Upper lobe of right lung (tissue), 1 donor: ENCODE measurements around the gene RSPH1. TPM values are rescaled to one million over a fixed set of nuclear protein-coding genes. Genes with fewer than 3 reads are reported as not detected.
A peak's percentile ranks its signal among the peaks of the same experiment; 100 is the strongest.

ENCODE experiments used
- ATAC-seq: fragments of 200-7000 bp; cut with Tn5 transposase; one replicate; pipeline ENCODE4 v1.9.1; 2020; ENCODE audit warnings: mild to moderate bottlenecking, moderate library complexity
- DNase-seq: peaks from one replicate; pipeline ENCODE4 v3.0.0-alpha.2; 2020
- H3K27ac ChIP-seq: fragments of 200-600 bp; one replicate; pipeline ENCODE4 v1.8.0; 2022
- H3K27me3 ChIP-seq: fragments of 200-600 bp; one replicate; pipeline ENCODE4 v1.8.0; 2022; ENCODE audit warnings: mild to moderate bottlenecking
- H3K36me3 ChIP-seq: fragments of 200-600 bp; one replicate; pipeline ENCODE4 v1.8.0; 2022
- H3K4me1 ChIP-seq: fragments of 200-600 bp; one replicate; pipeline ENCODE4 v1.8.0; 2022
- H3K4me3 ChIP-seq: fragments of 200-600 bp; one replicate; pipeline ENCODE4 v1.8.0; 2022; ENCODE audit warnings: mild to moderate bottlenecking
- H3K9me3 ChIP-seq: fragments of 200-600 bp; one replicate; pipeline ENCODE4 v1.8.0; 2022
- intact Hi-C: fragments of 100-400 bp; cut with DNase I; formaldehyde crosslinking; loops from one replicate; pipeline ENCODE4 v1.11.0; 2022
- total RNA-seq: library from RNA; stranded (reverse); fragmentation: NEBNext Ultra II Directional; extraction: Animal tissue kit (Norgen Biotek cat#: 25700); gene quantifications from one replicate; pipeline ENCODE4 v1.2.1, GENCODE V29; 2021
- TF ChIP-seq, protein P1 (sequence below): fragments of 200-600 bp; IDR thresholded peaks from one replicate; pipeline ENCODE4 v1.8.0; 2022; ENCODE audit warnings: antibody characterized with exemption
- donor health status: DM: no; HTN: yes; CAD: no; lungs with severe emphysema.

RSPH1 gene
- total RNA-seq, 1 donor from 2014 or later, result 0.84 TPM

DNA sequence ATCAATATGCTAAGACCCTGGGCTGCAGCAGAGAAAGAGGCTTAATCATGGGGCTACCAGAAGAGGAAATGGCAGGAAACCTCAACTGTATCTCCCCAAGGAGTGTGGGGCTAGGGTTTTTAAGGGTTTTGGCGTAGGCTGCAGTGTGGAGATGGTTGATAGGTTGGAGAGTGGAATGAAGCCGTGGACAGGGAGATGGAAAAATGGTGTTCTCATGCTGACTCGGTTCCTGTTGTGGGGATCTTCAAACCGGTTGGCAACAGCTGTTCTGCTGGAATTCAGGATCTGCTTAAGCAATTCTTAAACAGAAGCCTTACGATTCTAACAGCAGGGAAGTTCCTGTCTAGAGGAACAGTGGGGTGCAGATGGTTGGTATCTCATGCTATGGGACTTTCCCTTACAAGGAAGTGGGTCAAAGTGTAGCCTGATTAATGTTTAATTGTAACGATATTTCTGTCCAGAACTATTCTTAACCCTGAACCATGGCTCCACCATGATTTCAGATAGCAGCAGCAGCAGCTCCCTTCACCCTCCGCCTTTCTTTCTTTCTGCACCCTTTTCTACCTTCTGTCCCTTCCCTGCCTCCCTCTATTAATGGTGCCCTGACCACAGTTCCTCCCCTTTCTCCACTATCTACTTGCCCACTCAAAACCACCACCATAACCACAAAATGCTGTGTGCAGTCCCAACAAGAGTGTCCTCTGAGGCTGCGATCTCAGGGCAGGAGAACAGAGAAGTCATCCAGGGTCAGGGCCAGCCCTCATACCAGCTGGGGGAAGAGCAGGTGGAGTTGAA is 30.8 kb downstream of the RSPH1 start:
- Histone ChIP-seq H3K4me1 (peaks cover 14% of the 10 kb centered on the region), H3K4me3 (no peak overlapping the region), H3K27ac (no peak overlapping the region), H3K9me3 (no peaks in the 10 kb centered on the region), H3K36me3 (no peaks in the 10 kb centered on the region), H3K27me3 (no peaks in the 10 kb centered on the region)
- TF ChIP-seq, protein P1, sequence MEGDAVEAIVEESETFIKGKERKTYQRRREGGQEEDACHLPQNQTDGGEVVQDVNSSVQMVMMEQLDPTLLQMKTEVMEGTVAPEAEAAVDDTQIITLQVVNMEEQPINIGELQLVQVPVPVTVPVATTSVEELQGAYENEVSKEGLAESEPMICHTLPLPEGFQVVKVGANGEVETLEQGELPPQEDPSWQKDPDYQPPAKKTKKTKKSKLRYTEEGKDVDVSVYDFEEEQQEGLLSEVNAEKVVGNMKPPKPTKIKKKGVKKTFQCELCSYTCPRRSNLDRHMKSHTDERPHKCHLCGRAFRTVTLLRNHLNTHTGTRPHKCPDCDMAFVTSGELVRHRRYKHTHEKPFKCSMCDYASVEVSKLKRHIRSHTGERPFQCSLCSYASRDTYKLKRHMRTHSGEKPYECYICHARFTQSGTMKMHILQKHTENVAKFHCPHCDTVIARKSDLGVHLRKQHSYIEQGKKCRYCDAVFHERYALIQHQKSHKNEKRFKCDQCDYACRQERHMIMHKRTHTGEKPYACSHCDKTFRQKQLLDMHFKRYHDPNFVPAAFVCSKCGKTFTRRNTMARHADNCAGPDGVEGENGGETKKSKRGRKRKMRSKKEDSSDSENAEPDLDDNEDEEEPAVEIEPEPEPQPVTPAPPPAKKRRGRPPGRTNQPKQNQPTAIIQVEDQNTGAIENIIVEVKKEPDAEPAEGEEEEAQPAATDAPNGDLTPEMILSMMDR, result no peak
- DNase-seq, result no peak
- peak; percentile 45 for ATAC-seq
- intact Hi-C loops, result no loop called here

DNA sequence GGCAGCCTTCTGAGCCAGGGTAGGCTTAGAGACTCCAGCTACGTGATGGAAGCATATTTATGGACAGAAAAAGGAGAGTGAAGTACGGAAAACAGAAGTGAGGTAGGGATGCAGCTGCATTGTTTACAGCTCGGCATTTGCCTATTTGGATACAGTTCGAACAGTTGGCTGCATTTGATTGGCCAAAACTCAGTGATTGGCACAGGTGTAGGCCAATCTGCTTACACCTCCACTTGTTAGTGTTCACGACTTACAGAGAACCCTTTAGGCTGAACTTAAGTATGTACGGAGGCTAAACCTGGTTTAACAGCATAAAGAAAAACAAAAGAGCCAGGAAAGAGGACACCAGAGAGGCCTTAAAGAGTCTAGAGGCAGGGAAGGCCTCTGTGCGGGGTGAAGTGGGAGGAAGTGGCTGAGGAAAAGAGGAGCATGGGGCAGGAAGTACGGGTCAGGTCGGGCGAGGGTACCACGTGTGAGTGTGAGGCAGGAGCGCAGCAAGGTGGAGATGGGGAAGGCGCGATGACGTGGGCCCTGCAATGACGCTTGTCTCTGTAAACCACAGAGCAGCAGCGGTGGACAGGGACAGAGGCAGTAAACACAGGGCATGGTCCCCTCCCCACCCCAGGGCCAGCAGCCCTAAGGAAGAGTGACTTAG is 32.0 kb downstream of the RSPH1 start:
- H3K27me3 ChIP-seq, result no peaks in the 10 kb centered on the region

DNA sequence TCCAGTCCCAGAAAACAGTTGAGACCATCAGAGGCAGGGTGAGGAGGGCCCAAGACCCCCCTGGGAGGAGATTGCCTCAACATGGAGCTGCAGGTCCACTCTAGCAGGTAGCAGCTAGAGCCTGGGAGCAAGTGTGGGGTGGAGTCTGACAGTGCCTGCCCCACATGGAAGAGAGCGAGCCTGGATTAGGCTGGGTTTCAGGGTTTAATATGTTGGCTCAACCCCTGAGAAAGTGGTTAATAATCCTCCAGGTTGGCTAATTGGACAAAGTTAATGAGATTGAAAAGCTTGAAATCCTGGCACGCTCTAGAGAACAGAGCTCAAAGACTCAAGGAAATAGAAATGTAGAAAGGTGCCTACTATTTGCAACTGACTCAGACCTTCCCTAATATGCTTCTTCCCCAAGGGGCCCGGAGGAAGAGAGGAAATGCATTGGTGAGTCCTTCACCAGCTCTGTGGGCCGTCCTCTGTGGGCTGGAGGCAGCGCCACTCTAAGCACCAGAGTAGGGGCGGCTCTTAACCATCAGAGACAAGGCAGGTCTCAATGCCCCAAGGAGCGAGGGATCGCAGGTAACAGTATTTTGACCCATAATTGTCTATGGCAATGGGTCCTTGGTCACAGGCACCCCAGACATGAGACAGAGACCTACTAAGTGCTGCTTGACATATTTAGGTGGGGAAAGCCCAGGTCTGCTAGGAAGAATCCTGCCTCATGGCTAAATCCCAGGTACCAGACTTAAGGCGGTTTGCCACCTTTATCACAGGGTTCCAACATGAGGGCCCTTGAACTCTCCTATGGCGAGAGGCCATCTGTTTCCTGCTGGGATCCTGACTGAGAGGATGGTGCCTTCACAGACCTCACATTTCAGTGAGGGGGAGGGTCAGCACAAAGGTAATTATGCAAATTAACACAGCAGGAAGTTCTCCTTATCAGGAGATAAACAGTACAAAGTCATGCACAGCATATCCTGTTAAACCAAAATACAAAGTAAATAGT is 33.8 kb downstream of the RSPH1 start:
- intact Hi-C loops, result no loop called here
- DNase-seq (no peak), ATAC-seq (peak; percentile 61)
- Histone ChIP-seq H3K4me1 (peaks cover 14% of the 10 kb centered on the region), H3K27me3 (no peaks in the 10 kb centered on the region), H3K4me3 (no peak overlapping the region), H3K36me3 (no peaks in the 10 kb centered on the region), H3K9me3 (no peaks in the 10 kb centered on the region), H3K27ac (peak overlapping the region; percentile 18)
- TF ChIP-seq, protein P1, result no peak

More for the DNA sequence above, 32.0 kb downstream of the RSPH1 start:
- Histone ChIP-seq H3K36me3 (no peaks in the 10 kb centered on the region), H3K27ac (no peak overlapping the region), H3K4me1 (peaks cover 14% of the 10 kb centered on the region), H3K9me3 (no peaks in the 10 kb centered on the region), H3K4me3 (no peak overlapping the region)
- peak; percentile 34 for ATAC-seq
- intact Hi-C loops, result no loop called here
- TF ChIP-seq, protein P1, result no peak
- no peak for DNase-seq

DNA sequence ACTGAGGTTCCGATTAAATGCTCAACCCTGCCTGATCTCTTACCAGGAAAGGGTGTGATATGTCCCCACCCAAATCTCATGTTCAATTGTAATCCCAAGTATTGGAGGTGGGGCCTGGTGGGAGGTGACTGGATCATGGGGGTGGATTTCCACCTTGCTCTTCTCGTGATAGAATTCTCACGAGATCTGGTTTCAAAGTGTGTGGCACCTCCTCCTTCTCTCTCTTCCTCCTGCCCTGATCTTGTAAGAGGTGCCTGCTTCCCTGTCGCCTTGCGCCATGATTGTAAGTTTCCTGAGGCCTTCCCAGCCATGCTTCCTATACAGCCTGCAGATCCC is 34.9 kb downstream of the RSPH1 start:
- Histone ChIP-seq H3K36me3 (no peaks in the 10 kb centered on the region), H3K4me3 (no peak overlapping the region), H3K4me1 (peaks cover 11% of the 10 kb centered on the region), H3K9me3 (no peaks in the 10 kb centered on the region), H3K27me3 (no peaks in the 10 kb centered on the region), H3K27ac (no peak overlapping the region)
- ATAC-seq (no peak), DNase-seq (no peak)
- TF ChIP-seq, protein P1, result no peak
- intact Hi-C loops, result no loop called here

DNA sequence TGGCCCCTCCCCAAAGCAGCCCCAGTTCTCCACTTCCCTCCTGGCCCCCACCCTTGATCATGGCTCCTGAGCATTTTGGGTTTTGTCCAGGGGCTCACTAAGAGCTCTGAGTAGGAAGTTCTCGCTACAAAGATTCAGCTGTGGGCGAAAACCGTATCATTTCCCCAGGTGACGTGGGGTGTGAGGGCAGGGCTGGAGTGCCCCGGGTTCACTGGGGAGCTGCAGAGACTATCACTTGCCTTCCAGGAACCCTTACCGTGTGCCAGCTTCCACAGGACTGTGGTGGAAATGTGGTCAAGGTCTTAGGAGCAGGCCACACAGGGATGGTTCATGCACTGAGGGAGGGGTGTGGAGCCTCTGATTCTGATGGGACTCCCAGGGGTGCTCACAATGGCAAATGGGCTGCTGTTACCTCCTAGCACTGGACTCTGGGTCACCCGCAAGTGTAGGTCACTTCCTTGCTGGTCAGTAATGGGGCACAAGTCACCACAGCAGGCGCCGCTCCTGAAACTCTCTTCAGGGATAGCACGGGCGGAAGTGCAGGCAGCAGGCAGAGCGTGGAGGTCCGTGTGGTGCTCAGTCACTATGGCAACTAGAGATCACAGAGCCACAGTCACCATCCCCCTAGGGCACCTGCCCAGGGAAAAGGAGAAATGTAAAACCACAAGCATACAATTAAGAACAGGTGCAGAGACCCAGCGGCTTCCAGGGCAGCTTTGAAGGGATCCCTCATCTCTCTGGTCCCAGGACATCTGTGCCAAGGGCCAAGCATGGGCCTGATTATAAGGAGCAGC is 35.4 kb downstream of the RSPH1 start:
- ATAC-seq, result no peak
- TF ChIP-seq, protein P1, result no peak
- no peak for DNase-seq

More for the DNA sequence above, 35.4 kb downstream of the RSPH1 start:
- intact Hi-C loops, result no loop called here
- H3K4me3 ChIP-seq, result no peak overlapping the region
- H3K4me1 ChIP-seq, result peaks cover 9% of the 10 kb centered on the region
- H3K27ac ChIP-seq, result no peak overlapping the region
- no peaks in the 10 kb centered on the region for H3K9me3 ChIP-seq
- H3K27me3 ChIP-seq, result no peaks in the 10 kb centered on the region
- no peaks in the 10 kb centered on the region for H3K36me3 ChIP-seq
